ENCODE results near the gene CSRNP3.

The CSRNP3 gene

DNA sequence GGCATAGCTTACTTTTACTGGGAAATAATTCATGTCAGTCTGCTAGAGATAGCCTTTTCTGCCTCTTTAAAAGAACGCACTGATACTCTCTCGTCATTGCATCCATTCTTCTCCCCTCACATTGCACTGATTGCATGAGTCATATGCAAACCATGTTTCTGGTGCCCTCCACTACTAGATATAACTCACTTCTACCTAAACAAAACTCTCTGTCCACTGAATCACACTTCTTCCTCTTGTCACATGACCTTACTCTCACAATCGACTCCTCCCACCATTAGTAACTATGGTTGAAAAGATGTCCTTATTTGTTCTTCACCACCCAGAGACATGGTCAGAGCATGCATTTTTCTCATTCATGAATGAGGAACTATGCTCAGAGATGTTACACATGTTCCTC lies 158.0 kb downstream of the CSRNP3 start:
- H3K27me3 ChIP-seq (ENCODE audit: control insufficient read depth in 2 of 2, insufficient read depth in 2 of 2, low read length in 2 of 2), result no peaks in the 10 kb centered on the region
- no peak overlapping the region for H3K9ac ChIP-seq (ENCODE audit: low read depth in 1 of 2, low read length in 2 of 2)
- no peaks in the 10 kb centered on the region for H3K9me3 ChIP-seq (ENCODE audit: control insufficient read depth in 2 of 2, low read length in 2 of 2)
- H3K36me3 ChIP-seq (ENCODE audit: control insufficient read depth in 2 of 2, insufficient read depth in 2 of 2, low read length in 2 of 2), result no peaks in the 10 kb centered on the region
- no peak overlapping the region for H3K27ac ChIP-seq (ENCODE audit: low read depth in 2 of 2, low read length in 2 of 2)
- H3K4me3 ChIP-seq (ENCODE audit: low read length in 2 of 2), result no peak overlapping the region
- peaks cover 0 to 3% of the 10 kb centered on the region in 2 donors for H3K4me1 ChIP-seq (ENCODE audit: control insufficient read depth in 2 of 2, insufficient read depth in 2 of 2, low read length in 2 of 2)

DNA sequence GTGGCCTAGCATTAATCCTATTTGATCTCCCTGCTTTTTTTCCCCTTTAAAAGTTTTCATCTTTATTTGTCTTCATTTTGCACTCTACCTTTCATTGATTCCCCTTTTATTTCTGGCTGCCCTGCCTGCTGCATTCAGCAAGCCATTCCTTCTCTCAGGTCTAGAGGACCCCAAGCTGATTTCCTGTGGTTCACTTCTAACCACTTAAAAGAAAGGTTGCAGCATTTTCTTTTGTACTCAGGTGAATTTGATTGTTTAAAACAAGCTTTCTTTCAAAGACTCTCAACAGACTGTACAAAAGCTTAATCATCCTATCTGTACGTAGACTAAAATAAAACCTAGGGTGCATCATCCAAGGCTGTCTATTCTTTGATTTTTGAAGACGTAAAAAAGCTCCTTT lies 160.3 kb downstream of the CSRNP3 start:
- no peaks in the 10 kb centered on the region for H3K27me3 ChIP-seq (ENCODE audit: control insufficient read depth in 2 of 2, insufficient read depth in 2 of 2, low read length in 2 of 2)
- no peak overlapping the region for H3K27ac ChIP-seq (ENCODE audit: low read depth in 2 of 2, low read length in 2 of 2)
- no peak overlapping the region for H3K4me3 ChIP-seq (ENCODE audit: low read length in 2 of 2)
- peaks cover 0 to 3% of the 10 kb centered on the region in 2 donors for H3K4me1 ChIP-seq (ENCODE audit: control insufficient read depth in 2 of 2, insufficient read depth in 2 of 2, low read length in 2 of 2)
- no peaks in the 10 kb centered on the region for H3K36me3 ChIP-seq (ENCODE audit: control insufficient read depth in 2 of 2, insufficient read depth in 2 of 2, low read length in 2 of 2)
- H3K9ac ChIP-seq (ENCODE audit: low read depth in 1 of 2, low read length in 2 of 2), result no peak overlapping the region
- no peaks in the 10 kb centered on the region for H3K9me3 ChIP-seq (ENCODE audit: control insufficient read depth in 2 of 2, low read length in 2 of 2)

DNA sequence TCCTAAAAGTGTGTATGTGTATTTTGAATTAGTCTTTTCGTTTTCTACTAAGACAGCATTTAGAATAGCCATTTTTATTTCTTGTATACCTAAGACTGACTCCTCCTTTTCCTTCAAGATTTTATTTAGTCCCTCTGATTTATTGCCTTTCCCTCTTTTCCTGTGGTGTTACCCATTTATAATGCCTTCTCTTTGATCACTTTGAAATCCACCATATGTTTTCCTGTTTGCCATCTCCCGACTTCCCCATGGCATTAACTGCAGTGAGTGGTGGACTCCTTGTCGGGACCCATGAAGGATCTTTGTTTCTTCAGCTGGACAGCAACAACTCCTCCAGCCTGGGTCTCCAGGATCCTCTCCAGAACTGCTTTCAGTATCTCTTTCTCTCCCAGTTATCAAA lies 160.7 kb downstream of the CSRNP3 start:
- Histone ChIP-seq H3K36me3 (ENCODE audit: control insufficient read depth in 2 of 2, insufficient read depth in 2 of 2, low read length in 2 of 2) (no peaks in the 10 kb centered on the region), H3K4me3 (ENCODE audit: low read length in 2 of 2) (no peak overlapping the region), H3K27me3 (ENCODE audit: control insufficient read depth in 2 of 2, insufficient read depth in 2 of 2, low read length in 2 of 2) (no peaks in the 10 kb centered on the region), H3K27ac (ENCODE audit: low read depth in 2 of 2, low read length in 2 of 2) (no peak overlapping the region), H3K9me3 (ENCODE audit: control insufficient read depth in 2 of 2, low read length in 2 of 2) (no peaks in the 10 kb centered on the region), H3K4me1 (ENCODE audit: control insufficient read depth in 2 of 2, insufficient read depth in 2 of 2, low read length in 2 of 2) (peaks cover 0 to 3% of the 10 kb centered on the region in 2 donors), H3K9ac (ENCODE audit: low read depth in 1 of 2, low read length in 2 of 2) (no peak overlapping the region)

DNA sequence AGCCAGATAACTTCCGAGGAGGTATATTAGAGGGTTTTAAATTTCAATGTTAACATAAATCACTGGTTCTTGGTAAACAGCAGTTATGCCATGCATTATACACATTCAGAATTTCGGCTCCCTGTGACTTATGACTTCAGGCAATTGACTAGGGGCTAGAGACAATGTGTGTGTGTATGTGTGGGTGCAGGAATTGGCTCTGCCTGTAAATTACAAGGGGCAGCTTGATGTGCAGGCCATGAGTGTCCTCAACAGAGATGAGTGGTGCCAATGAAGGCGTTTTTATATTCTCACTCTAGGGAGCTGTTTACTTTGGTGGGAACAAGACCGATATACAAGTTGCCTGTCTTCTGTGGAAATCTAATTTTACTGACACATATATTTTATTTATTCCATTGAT lies 161.6 kb downstream of the CSRNP3 start:
- Histone ChIP-seq H3K4me1 (ENCODE audit: control insufficient read depth in 2 of 2, insufficient read depth in 2 of 2, low read length in 2 of 2) (peaks cover 0 to 3% of the 10 kb centered on the region in 2 donors), H3K27ac (ENCODE audit: low read depth in 2 of 2, low read length in 2 of 2) (no peak overlapping the region), H3K9ac (ENCODE audit: low read depth in 1 of 2, low read length in 2 of 2) (no peak overlapping the region), H3K27me3 (ENCODE audit: control insufficient read depth in 2 of 2, insufficient read depth in 2 of 2, low read length in 2 of 2) (no peaks in the 10 kb centered on the region), H3K9me3 (ENCODE audit: control insufficient read depth in 2 of 2, low read length in 2 of 2) (no peaks in the 10 kb centered on the region), H3K4me3 (ENCODE audit: low read length in 2 of 2) (no peak overlapping the region), H3K36me3 (ENCODE audit: control insufficient read depth in 2 of 2, insufficient read depth in 2 of 2, low read length in 2 of 2) (no peaks in the 10 kb centered on the region)

DNA sequence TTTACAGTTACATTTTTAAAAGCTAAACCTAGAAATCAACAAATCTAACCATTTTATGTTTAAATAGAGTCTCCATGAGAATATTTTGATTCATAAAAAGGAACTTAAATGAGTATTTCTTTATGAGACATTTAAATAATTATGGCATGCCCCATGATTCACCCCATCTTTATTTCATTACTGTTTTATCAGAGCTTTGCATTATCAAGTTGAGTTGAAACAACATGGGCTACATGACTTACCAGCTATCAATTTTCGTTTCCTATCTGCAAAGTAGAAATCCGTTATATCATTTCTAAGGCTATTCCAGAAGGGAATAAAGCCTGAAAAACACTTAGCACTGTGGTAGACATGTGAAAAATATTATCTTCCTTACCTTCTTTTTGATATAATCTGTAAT lies 163.1 kb downstream of the CSRNP3 start:
- no peak overlapping the region for H3K27ac ChIP-seq (ENCODE audit: low read depth in 2 of 2, low read length in 2 of 2)
- no peak overlapping the region for H3K9ac ChIP-seq (ENCODE audit: low read depth in 1 of 2, low read length in 2 of 2)
- H3K4me3 ChIP-seq (ENCODE audit: low read length in 2 of 2), result no peak overlapping the region

DNA sequence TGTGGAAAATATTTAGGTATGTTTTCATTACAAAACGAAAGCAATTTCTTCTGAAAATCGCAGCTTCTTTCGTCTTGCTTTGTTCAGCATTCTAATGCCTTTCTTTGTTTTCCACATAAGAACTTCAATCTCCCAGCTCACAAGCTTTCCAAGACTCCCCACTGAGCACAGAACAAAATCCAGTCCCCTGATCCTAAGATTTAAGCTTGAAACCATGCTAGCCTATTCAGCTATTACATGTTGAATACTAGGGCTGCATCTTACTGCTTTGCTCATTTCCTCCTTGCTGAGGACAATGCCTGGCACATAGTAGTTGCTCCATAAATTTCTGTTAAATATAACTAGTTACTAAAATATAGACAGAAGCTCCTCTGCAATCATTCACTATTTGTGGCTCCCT lies 163.9 kb downstream of the CSRNP3 start:
- Histone ChIP-seq H3K27ac (ENCODE audit: low read depth in 2 of 2, low read length in 2 of 2) (no peak overlapping the region), H3K4me1 (ENCODE audit: control insufficient read depth in 2 of 2, insufficient read depth in 2 of 2, low read length in 2 of 2) (no peaks in the 10 kb centered on the region), H3K27me3 (ENCODE audit: control insufficient read depth in 2 of 2, insufficient read depth in 2 of 2, low read length in 2 of 2) (no peaks in the 10 kb centered on the region), H3K9ac (ENCODE audit: low read depth in 1 of 2, low read length in 2 of 2) (no peak overlapping the region), H3K4me3 (ENCODE audit: low read length in 2 of 2) (no peak overlapping the region), H3K36me3 (ENCODE audit: control insufficient read depth in 2 of 2, insufficient read depth in 2 of 2, low read length in 2 of 2) (no peaks in the 10 kb centered on the region), H3K9me3 (ENCODE audit: control insufficient read depth in 2 of 2, low read length in 2 of 2) (no peaks in the 10 kb centered on the region)

More for the DNA sequence above, 163.1 kb downstream of the CSRNP3 start:
- Histone ChIP-seq H3K36me3 (ENCODE audit: control insufficient read depth in 2 of 2, insufficient read depth in 2 of 2, low read length in 2 of 2) (no peaks in the 10 kb centered on the region), H3K4me1 (ENCODE audit: control insufficient read depth in 2 of 2, insufficient read depth in 2 of 2, low read length in 2 of 2) (no peaks in the 10 kb centered on the region), H3K27me3 (ENCODE audit: control insufficient read depth in 2 of 2, insufficient read depth in 2 of 2, low read length in 2 of 2) (no peaks in the 10 kb centered on the region), H3K9me3 (ENCODE audit: control insufficient read depth in 2 of 2, low read length in 2 of 2) (no peaks in the 10 kb centered on the region)

DNA sequence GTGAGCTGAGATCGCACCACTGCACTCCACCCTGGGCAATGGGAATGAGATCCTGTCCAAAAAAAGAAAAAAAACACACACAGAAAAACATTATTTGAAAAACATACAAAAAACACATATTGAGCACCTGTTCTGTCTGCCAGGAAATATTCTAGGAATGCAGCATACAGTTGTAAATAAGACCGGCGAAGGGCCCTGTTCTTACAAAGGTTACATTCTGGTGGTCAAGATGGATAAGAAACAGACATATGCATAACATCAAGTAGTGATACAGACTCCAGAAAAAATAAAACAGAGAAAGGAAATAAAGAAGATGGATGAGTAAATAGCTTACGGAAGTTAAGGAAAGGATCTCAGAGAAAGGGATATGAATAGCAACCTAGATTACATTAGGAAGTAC lies 164.8 kb downstream of the CSRNP3 start:
- no peak overlapping the region for H3K9ac ChIP-seq (ENCODE audit: low read depth in 1 of 2, low read length in 2 of 2)
- H3K27me3 ChIP-seq (ENCODE audit: control insufficient read depth in 2 of 2, insufficient read depth in 2 of 2, low read length in 2 of 2), result no peaks in the 10 kb centered on the region
- no peaks in the 10 kb centered on the region for H3K4me1 ChIP-seq (ENCODE audit: control insufficient read depth in 2 of 2, insufficient read depth in 2 of 2, low read length in 2 of 2)
- H3K27ac ChIP-seq (ENCODE audit: low read depth in 2 of 2, low read length in 2 of 2), result no peak overlapping the region
- no peaks in the 10 kb centered on the region for H3K9me3 ChIP-seq (ENCODE audit: control insufficient read depth in 2 of 2, low read length in 2 of 2)
- no peak overlapping the region for H3K4me3 ChIP-seq (ENCODE audit: low read length in 2 of 2)
- no peaks in the 10 kb centered on the region for H3K36me3 ChIP-seq (ENCODE audit: control insufficient read depth in 2 of 2, insufficient read depth in 2 of 2, low read length in 2 of 2)

DNA sequence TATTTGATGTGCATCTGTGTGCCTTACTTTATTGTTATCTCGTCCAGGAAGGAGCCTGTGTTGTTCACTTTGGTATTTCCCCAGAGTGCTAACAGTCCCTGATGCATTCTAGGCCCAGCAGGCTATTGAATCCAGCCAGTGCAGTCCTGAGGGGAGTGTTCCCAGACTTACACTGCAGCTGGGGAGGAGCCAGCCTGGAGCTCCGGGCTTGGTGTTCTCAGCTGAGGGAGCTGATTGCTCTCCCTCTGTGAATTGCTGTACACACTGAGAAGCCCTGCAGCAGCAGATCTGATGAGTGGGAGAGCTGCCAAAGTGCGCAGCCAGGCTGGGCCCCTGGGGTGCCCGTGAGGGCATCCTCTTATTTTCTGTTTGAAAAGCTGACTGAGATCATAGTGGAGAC lies 165.4 kb downstream of the CSRNP3 start:
- Histone ChIP-seq H3K27ac (ENCODE audit: low read depth in 2 of 2, low read length in 2 of 2) (no peak overlapping the region), H3K9me3 (ENCODE audit: control insufficient read depth in 2 of 2, low read length in 2 of 2) (no peaks in the 10 kb centered on the region), H3K9ac (ENCODE audit: low read depth in 1 of 2, low read length in 2 of 2) (no peak overlapping the region), H3K36me3 (ENCODE audit: control insufficient read depth in 2 of 2, insufficient read depth in 2 of 2, low read length in 2 of 2) (no peaks in the 10 kb centered on the region), H3K4me3 (ENCODE audit: low read length in 2 of 2) (no peak overlapping the region), H3K27me3 (ENCODE audit: control insufficient read depth in 2 of 2, insufficient read depth in 2 of 2, low read length in 2 of 2) (no peaks in the 10 kb centered on the region), H3K4me1 (ENCODE audit: control insufficient read depth in 2 of 2, insufficient read depth in 2 of 2, low read length in 2 of 2) (no peaks in the 10 kb centered on the region)

DNA sequence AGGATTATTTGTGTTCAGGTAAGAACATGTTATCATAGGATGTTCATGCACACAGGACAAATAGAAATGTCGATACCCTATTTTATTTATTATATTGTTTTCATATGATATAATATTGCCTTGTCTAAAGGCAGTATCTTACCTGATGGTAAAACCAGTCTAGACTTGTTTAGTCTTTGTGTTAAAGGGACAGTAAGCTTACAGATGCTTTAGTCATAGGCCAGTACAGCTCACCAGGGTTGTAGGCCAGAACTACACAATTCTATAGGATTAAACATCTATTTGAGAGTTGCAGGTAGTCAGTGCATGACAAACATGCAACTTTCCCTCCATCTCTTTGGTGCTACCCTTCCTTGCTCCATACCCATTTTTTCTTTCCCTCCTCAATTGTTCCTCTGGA lies 166.0 kb downstream of the CSRNP3 start:
- no peaks in the 10 kb centered on the region for H3K36me3 ChIP-seq (ENCODE audit: control insufficient read depth in 2 of 2, insufficient read depth in 2 of 2, low read length in 2 of 2)
- peaks cover 0 to 3% of the 10 kb centered on the region in 2 donors for H3K4me1 ChIP-seq (ENCODE audit: control insufficient read depth in 2 of 2, insufficient read depth in 2 of 2, low read length in 2 of 2)
- no peak overlapping the region for H3K9ac ChIP-seq (ENCODE audit: low read depth in 1 of 2, low read length in 2 of 2)
- H3K9me3 ChIP-seq (ENCODE audit: control insufficient read depth in 2 of 2, low read length in 2 of 2), result no peaks in the 10 kb centered on the region
- H3K4me3 ChIP-seq (ENCODE audit: low read length in 2 of 2), result no peak overlapping the region
- H3K27ac ChIP-seq (ENCODE audit: low read depth in 2 of 2, low read length in 2 of 2), result no peak overlapping the region
- H3K27me3 ChIP-seq (ENCODE audit: control insufficient read depth in 2 of 2, insufficient read depth in 2 of 2, low read length in 2 of 2), result no peaks in the 10 kb centered on the region

DNA sequence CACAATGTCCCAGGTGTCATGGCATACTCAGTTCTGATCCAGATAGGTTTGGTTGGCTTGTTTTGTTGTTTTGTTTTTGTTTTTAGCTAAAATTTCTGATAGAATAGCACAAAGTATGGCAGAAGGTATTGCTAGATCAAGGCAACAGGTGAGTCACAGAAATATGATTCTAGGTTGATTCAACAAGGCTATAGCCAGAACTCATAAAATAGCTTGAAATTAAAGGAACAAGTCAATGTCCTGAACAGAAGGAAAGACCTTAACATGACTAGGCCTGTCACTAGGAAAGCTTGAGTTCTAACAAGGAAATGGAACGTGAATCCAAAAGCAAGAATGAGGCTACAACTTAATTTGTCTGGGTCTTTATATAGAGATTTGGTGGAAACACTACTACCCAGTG lies 167.5 kb downstream of the CSRNP3 start:
- no peaks in the 10 kb centered on the region for H3K36me3 ChIP-seq (ENCODE audit: control insufficient read depth in 2 of 2, insufficient read depth in 2 of 2, low read length in 2 of 2)
- no peaks in the 10 kb centered on the region for H3K9me3 ChIP-seq (ENCODE audit: control insufficient read depth in 2 of 2, low read length in 2 of 2)
- no peak overlapping the region for H3K4me3 ChIP-seq (ENCODE audit: low read length in 2 of 2)
- H3K27ac ChIP-seq (ENCODE audit: low read depth in 2 of 2, low read length in 2 of 2), result no peak overlapping the region
- H3K9ac ChIP-seq (ENCODE audit: low read depth in 1 of 2, low read length in 2 of 2), result no peak overlapping the region
- no peaks in the 10 kb centered on the region for H3K27me3 ChIP-seq (ENCODE audit: control insufficient read depth in 2 of 2, insufficient read depth in 2 of 2, low read length in 2 of 2)
- H3K4me1 ChIP-seq (ENCODE audit: control insufficient read depth in 2 of 2, insufficient read depth in 2 of 2, low read length in 2 of 2), result peaks cover 0 to 4% of the 10 kb centered on the region in 2 donors

DNA sequence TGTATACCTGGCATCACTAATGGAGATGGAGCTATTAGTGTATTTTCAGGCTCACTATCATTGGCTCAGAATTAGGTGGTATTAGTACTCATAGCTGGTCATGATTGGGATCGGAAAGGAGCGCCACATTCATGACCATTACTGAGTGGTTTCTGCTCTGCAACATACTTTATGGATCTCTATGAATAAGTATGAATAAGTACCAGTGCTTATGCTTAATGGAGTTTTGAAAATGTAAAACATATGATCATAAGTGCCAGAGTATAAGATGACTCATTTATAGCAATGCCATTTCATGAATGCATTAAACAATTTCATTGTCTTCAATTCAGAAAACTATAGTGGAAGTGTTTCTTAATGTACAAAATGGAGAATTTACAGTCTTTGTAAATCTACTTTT lies 167.9 kb downstream of the CSRNP3 start:
- no peak overlapping the region for H3K27ac ChIP-seq (ENCODE audit: low read depth in 2 of 2, low read length in 2 of 2)
- H3K27me3 ChIP-seq (ENCODE audit: control insufficient read depth in 2 of 2, insufficient read depth in 2 of 2, low read length in 2 of 2), result no peaks in the 10 kb centered on the region
- H3K9ac ChIP-seq (ENCODE audit: low read depth in 1 of 2, low read length in 2 of 2), result no peak overlapping the region
- no peaks in the 10 kb centered on the region for H3K36me3 ChIP-seq (ENCODE audit: control insufficient read depth in 2 of 2, insufficient read depth in 2 of 2, low read length in 2 of 2)
- peaks cover 0 to 4% of the 10 kb centered on the region in 2 donors for H3K4me1 ChIP-seq (ENCODE audit: control insufficient read depth in 2 of 2, insufficient read depth in 2 of 2, low read length in 2 of 2)
- H3K9me3 ChIP-seq (ENCODE audit: control insufficient read depth in 2 of 2, low read length in 2 of 2), result no peaks in the 10 kb centered on the region
- H3K4me3 ChIP-seq (ENCODE audit: low read length in 2 of 2), result no peak overlapping the region

Data from mucosa of rectum (tissue), 2 donors.